ENCODE data around the gene SMARCC1.
A peak's percentile ranks its signal among the peaks of the same experiment; 100 is the strongest.
"Not testable (repeated sequence)": the region's sequence is repeated elsewhere in the genome, so short reads cannot be mapped to it uniquely, and the experiment has no call there.

Gene SMARCC1

DNA sequence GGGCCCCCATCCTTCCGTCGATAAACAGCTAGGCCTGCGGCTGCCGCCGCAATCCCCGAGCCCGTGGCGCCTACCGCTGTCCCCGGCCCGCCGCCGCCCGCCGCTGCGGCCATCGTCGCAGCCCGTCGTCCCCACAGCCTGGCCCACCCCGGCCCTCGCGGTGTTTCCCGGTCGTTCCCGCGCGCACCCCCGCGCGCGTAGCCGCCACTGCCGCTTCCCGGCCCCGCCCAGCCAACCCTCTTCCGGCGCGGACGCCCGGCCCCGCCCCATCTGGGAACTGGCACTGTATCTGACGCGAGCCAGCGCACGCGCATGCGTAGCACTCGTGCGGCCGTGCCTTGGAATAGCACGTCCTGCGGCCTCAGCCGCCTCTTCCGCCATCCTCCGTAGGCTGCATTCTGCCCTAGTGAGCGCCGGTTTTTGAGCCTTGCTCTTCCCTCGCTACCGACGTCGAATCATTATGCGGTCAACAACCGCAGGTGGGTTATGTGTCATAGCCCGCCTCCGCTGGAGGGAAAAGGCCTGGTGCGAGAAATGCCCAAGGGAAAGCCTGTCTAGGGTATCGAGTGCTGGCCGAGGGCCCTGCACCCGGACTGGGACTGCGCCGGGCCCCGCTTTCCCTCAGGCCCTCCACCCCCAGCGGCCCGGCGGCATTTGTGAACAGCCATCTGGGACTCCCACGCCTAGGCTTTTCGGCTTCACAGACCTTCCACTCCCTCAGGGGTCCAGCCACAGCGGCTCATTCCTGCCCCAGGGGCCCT, at the start of gene SMARCC1:
SMARCC1 (minus strand) TSS at position 209 of the 761 bp plus-strand sequence; CDS start at position 113, 96 bp downstream.
- DNase-seq: peak; percentile 95

- not testable (repeated sequence) for DNase-seq
Observed at GRCh38 chr3:47829482-47829881, 47.8 kb upstream of the SMARCC1 start.

DNA sequence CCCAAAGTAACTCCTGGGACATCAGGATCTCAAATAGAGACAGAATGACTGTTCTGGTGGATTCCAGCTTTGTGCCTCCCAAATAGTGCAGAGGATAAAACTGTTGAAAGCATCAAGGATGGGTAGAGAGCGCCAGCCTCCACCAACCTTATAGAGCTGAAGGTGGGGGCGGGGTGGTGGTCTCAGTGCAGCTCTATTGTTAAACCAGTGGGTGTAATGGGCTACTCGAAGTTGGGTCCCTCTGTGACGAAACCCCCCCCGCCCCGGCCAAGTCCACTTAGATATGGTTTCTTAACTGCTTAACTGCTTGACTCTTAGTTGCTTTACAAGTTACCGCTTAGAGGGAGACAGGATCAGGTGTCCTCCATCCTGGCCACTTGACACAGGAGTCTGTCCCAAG, 43.9 kb upstream of the SMARCC1 start:
- no peak for DNase-seq

DNA sequence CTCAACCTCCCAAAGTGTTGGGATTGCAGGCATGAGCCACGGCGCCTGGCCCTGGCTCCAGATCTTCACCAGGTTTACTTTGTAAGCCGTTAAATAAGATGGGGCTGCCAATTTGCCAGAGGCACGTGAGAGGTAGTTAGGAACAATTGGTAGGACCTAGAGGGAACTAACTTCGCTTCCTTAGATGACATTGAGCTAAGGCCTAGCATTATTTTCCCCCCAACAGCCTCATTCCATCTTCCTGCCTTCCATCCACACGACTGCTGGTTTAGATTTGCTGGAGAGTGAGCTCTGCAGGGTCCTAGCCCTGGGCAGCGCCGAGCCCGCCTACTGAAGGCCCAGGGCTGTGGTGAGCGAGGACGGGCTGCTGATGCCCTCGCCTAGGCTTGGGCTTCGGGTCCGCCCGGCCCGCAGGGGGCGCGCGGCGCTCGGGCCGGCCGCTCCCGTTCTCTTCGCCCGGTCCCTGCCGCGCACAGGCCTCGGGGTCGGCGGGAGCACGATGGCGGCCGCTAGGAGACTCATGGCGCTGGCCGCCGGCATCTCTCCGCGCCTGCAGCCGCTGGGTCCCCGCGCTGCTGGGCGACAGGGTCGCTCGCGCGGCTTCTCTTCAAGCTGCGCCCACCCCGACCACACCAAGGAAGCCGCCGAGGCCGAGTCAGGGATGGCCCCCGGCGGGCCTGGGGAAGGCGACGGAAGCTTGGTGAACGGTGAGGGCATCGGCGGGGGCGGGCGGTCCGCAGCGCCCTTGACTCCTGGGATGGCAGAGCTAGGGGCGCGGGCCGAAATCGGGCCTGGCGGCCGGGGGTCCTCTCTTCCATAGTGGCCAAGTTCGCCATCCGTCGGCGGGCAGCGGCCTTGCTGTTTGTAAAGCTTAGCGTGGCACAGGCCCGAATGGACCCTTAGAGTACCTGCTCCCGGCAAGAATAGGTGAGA, 43.1 kb upstream of the SMARCC1 start:
- peak; percentile 77 for DNase-seq

DNA sequence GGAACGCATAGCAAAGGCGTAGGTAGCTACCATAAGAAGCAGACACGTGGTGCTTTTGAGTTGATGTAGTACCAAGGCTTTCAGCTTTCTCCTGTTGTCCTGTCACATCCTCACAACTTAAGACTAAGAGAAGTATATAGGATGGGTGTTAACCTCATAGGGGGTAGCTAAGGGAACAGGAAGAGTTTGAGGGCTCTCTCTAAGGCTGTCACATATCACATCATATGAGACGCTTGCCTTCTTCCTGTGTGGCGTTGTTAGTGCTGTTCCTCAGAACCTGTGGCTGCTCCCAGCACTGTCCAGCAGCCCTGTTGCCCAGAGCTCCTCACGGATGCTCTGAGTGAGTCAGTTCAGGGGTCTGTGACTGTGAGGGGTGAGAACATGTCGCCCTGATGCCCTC, 35.9 kb upstream of the SMARCC1 start:
- no peak for DNase-seq

DNA sequence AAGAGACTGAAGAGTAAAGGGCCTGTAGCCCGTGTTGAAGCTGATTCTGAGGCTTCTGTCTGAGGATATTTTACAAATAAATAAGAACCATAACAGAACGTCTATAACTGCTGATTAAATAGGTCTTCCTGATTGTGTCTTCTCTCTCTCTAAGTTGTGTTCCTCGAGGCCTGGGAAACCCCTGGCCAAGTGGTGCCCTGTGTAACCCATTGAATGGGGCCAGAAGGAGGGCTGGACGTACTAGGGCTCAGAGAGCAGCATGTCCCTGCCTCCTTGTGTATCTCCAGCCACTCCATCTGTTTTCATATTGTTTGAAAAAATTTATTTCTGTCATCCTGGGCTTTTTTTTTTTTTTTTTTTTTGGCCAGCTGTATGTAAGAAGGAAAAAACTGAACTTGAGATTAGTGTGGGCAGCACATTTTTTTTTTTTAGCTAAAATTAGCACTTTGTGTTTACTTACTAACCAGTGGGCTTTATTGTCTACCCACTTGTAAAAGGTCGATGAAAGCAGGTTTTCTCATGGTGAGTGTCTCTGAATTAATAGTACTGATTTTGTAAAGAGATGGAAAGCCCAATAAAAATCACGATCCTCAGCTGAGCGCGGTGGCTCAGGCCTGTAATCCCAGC, 32.0 kb upstream of the SMARCC1 start:
- no peak for DNase-seq

GRCh38 chr3:47804577-47804976, 22.9 kb upstream of the SMARCC1 start:
- DNase-seq: no peak

- DNase-seq: peak; percentile 82
Observed at GRCh38 chr3:47803480-47804025, 21.9 kb upstream of the SMARCC1 start.

DNA sequence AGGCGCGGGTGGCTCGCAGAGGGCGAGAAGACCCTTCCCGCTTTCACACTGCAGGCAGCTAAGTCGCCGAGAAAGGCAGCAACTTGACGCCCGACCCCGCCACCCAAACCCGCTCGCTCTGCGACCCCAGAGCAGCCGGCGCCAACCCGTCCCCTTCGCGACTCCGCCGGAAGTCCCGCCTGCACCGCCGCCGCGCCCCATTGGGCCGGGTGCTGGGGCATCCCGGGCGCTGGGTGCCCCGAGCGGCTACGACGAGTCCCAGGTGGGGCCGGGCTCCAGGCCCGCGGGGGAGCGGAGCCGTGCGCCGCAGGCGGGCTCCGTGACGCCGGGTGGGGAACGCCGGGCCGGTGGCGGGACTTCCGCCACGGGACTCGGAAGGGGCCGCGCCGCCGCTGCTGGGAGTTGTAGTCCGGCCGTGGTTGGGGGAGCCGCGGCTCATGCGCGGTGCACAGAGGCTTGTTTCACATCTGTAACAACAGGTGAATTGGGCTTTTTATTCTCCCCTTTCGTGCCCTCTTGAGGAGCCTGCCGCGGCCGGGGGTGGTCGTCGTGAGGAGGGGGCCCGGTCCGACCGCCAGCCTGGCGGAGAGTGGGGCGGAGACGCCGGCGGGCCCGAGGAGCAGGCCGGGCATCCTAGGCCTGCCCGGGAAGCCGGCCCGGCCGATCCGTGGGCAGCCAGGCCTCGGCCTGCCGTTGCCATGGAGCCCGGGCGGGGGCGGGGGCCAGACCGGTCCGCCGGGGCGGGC, 21.2 kb upstream of the SMARCC1 start, which contains the start of gene DHX30:
DHX30 (plus strand) TSS at position 405 of the 746 bp plus-strand sequence. CDS start 7,546 bp downstream, outside the sequence.
- DNase-seq: peak; percentile 76

GRCh38 chr3:47799733-47800132, 18.0 kb upstream of the SMARCC1 start:
- no peak for DNase-seq

GRCh38 chr3:47794544-47794943, 12.9 kb upstream of the SMARCC1 start:
- no peak for DNase-seq

GRCh38 chr3:47792699-47793098, 11.0 kb upstream of the SMARCC1 start:
- no peak for DNase-seq

- no peak for DNase-seq
Observed at GRCh38 chr3:47791193-47791855, 9.6 kb upstream of the SMARCC1 start.

- DNase-seq: no peak
Observed at GRCh38 chr3:47783673-47784072, 2.0 kb upstream of the SMARCC1 start.

DNA sequence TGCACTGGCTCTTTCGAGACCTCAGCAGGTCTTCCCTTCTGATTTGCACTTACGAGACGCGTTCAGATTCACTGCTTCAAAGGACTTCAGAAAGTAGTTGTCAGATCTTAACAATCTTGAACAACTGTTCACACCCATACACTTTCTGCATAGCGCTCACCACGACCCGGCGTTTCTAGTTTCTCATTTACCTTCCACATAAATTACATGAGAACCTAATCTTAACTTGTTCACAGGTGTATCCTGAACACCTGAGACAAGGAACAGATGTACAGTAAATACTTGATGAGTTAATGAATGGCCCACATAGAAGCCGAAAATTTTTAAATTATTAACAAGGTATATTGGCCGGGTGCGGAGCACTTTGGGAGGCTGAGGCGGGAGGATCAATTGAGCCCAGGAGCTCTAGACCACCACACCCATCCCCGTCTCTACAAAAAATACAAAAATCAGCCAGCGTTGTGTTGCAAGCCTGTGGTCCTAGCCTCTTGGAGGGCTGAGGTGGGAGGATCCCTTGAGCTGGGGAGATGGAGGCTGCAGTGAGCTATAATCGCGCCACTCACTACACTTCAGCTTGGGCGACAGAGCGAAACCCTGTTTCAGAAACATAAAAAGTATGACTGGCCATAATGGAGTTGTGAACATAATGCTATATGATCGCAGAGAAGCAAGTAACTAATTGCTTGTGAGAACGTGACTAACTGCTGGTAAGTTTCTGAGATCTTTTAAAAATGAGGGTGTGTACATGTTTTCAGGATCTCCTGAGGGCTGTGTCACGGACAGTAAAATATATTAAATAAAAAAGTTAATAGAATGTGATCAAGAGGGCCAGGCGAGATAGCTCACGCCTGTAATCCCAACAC, 984 bp upstream of the SMARCC1 start:
- DNase-seq: no peak

DNA sequence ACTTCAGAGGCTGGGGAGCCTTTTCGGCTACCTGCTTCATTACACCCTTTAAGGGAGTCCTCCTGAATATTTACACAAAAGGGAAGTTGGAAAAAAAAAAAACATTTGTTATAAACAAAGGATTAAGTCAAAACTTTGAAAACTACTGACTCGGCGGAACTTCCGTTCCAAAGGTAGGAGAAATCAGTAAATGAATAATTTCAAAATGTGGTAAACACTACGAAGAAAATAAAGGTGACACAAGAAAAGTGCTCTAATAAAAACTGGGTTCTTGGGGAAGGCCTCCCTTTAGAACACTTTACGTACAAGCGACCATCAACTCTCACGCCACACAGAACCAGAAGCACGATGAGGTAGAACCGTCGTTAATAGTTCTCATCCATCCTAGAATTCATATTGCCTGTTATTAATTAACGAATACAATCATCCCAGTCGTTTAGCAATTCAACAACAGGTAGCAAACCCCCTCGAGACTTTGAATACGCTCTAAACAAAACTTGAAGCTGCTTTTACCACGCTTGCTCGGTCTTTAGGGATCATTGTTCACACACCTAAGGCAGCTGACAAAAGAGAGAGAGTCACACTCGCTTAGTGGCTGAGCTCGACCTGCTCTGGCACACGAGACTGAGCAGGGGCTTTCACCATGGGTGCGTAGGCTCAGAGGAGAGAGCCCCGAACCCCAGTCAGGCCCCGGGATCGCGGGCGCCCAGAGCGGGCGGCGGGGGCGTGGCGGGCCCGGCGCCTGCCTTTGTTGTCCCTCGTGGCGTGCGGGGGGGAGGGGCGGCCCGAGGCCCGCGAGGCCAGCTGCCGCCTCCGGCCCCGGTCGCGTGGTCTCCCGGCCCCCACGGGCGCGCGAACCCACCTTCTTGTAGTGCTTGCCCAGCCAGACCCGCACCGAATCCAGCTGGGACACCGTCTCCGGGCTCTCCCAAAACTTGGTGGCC, 680 bp downstream of the SMARCC1 start:
- peak; percentile 44 for DNase-seq

DNA sequence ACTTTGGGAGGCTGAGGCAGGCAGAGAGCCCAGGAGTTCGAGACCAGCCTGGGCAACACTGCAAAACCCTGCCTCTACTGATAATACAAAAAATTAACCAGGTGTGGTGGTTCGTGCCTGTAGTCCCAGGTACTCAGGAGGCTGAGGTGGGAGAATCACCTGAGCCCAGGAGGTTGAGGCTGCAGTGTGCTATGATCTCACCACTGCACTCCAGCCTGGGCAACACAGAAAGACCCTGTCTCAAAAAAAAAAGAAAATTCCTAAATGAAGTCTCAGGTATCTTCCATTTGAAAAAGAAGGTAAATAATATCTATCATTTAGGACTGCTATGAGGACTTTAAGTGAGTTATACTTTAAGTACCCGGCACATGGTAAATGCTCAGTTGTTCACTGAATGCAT, 2.9 kb downstream of the SMARCC1 start:
- DNase-seq: no peak

GRCh38 chr3:47772788-47773187, 8.9 kb downstream of the SMARCC1 start:
- DNase-seq: no peak

- no peak for DNase-seq
Observed at GRCh38 chr3:47772047-47772446, 9.6 kb downstream of the SMARCC1 start.
